ENCODE measurements around the gene CFAP410.
A peak's percentile ranks its signal among the peaks of the same experiment; 100 is the strongest.
"Not testable (repeated sequence)": the region's sequence is repeated elsewhere in the genome, so short reads cannot be mapped to it uniquely, and the experiment has no call there.

CFAP410 gene

DNA sequence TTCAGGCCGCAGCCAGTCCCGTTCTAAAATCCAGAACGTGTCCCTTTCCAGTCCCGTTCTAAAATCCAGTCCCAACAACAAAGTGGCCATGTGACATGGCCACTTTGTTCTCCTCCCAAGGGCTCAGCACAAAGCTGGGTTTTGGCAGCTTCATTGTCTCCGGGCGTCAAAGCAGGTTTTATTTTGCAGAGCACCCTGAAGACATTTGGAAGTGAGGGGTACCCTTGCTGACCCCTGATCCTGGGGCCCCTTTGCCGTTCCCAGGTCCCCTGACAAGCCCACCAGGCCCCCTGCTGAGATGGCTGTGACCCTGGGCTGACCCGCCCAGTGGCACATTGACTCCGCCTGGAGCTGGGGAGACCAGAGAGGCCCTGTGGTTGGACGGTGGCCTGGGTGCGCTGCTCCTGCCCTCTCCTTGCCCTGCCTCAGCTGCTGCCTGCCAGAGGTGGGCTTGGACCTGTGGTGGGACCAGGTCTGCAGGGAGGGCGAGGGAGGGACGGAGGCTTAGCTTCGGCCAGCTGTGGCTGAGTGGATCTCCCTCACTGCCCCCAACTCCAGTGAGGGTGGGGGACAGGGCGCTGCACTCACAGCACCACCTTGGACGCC, 35.1 kb downstream of the CFAP410 start:
- Histone ChIP-seq H3K27ac (peak overlapping the region in 4 of 21 experiments; percentile 8 to 41 (median 24)), H3K4me3 (no peak overlapping the region)

- Histone ChIP-seq H3K27ac (peak overlapping the region in 3 of 21 experiments; percentile 8 to 41 (median 34)), H3K4me3 (no peak overlapping the region)
Observed at GRCh38 chr21:44303490-44303981, 35.7 kb downstream of the CFAP410 start.

- H3K4me3 ChIP-seq, result not testable (repeated sequence)
Observed at GRCh38 chr21:44302573-44303401, 36.4 kb downstream of the CFAP410 start.

DNA sequence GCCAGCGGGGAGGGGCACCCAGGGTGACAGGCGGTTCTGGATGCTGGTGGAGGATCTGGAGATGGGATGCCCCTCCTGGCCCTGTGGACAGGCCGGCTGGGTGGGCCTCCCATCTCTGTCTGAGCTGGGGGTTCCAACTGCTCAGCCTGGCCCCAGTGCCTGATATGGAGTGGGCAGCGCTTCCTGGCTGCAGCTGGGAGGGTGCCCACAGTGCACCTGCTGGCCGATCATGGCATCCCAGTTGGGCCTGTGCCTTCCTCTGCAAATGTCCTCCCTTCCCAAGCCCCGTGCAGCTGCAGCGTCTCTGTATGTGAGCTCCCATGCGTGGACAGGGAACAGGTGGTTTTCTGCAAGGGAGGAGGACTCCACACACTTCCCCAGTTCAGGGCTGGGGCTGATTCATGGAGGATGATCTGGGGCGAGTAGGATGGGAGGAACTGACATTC, 37.2 kb downstream of the CFAP410 start:
- Histone ChIP-seq H3K27ac (peak overlapping the region in 4 of 21 experiments; percentile 3 to 98 (median 64)), H3K4me3 (no peak overlapping the region)

More at GRCh38 chr21:44302573-44303401, 36.4 kb downstream of the CFAP410 start:
- H3K27ac ChIP-seq, result peak overlapping the region in 2 of 21 experiments; percentile 3 to 30

GRCh38 chr21:44301141-44301540, 38.0 kb downstream of the CFAP410 start:
- Histone ChIP-seq H3K4me3 (peak overlapping the region; percentile 76 to 93 (median 90)), H3K27ac (peak overlapping the region in 17 of 21 experiments; percentile 5 to 98 (median 94))

- Histone ChIP-seq H3K27ac (peak overlapping the region; percentile 81 to 98 (median 93)), H3K4me3 (peak overlapping the region; percentile 76 to 93 (median 90))
Observed at GRCh38 chr21:44300262-44300959, 38.8 kb downstream of the CFAP410 start.

GRCh38 chr21:44299458-44300261, 39.5 kb downstream of the CFAP410 start, which contains the start of gene PFKL:
Gene PFKL, plus strand, starts transcription at chr21:44300053. Its CDS starts 53 bp downstream, at chr21:44300106.
- H3K27ac ChIP-seq, result peak within 1 kb of the TSS; percentile 82 to 98 (median 94)
- H3K4me3 ChIP-seq, result peak within 1 kb of the TSS; percentile 76 to 93 (median 90)

DNA sequence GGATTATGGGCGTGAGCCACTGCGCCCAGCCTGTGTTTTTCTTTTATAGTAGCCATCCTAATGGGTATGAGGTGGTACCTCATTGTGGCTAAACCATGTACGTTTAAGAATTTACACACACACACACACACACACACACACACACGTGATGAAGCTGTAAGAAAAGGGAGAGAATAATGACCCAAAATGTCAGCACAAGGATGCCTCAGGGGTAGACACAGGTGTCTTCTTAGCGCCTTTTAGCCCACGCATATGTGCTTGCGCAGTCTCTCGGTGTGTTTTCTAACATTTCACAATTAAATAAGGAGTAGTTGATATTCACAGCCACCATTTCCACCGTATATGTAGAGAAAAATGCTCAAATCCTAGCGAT, 40.1 kb downstream of the CFAP410 start:
- Histone ChIP-seq H3K4me3 (peak overlapping the region; percentile 76 to 93 (median 90)), H3K27ac (peak overlapping the region in 20 of 21 experiments; percentile 72 to 98 (median 94))

- H3K27ac ChIP-seq, result peak overlapping the region in 5 of 21 experiments; percentile 1 to 41 (median 25)
Observed at GRCh38 chr21:44298301-44298700, 40.9 kb downstream of the CFAP410 start.

DNA sequence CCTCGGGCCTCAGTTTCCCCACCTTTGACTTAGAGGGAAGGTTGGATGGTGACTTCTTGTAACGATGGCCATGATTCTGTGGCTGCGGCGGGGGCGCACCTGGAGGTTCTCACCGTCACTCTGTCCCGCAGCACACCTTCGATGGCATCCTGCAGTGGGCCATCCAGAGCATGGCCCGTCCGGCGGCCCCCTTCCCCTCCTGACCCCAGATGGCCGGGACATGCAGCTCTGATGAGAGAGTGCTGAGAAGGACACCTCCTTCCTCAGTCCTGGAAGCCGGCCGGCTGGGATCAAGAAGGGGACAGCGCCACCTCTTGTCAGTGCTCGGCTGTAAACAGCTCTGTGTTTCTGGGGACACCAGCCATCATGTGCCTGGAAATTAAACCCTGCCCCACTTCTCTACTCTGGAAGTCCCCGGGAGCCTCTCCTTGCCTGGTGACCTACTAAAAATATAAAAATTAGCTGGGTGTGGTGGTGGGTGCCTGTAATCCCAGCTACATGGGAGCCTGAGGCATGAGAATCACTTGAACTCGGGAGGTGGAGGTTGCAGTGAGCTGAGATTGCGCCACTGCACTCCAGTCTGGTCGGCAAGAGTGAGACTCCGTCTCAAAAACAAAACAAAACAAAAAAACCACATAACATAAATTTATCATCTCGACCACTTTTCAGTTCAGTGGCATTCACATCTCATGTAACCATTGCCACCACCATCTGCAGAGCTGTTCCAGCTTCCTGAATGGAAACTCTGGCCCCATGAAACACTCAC, 41.5 kb downstream of the CFAP410 start:
- Histone ChIP-seq H3K4me3 (no peak overlapping the region), H3K27ac (peak overlapping the region in 8 of 21 experiments; percentile 1 to 41 (median 21))

More at GRCh38 chr21:44298301-44298700, 40.9 kb downstream of the CFAP410 start:
- H3K4me3 ChIP-seq, result no peak overlapping the region

GRCh38 chr21:44296916-44297315, 42.3 kb downstream of the CFAP410 start:
- Histone ChIP-seq H3K4me3 (no peak overlapping the region), H3K27ac (peak overlapping the region in 1 of 21 experiments; percentile 12)

GRCh38 chr21:44296103-44296519, 43.1 kb downstream of the CFAP410 start:
- peak overlapping the region in 1 of 21 experiments; percentile 69 for H3K27ac ChIP-seq
- H3K4me3 ChIP-seq, result no peak overlapping the region

GRCh38 chr21:44295646-44296045, 43.5 kb downstream of the CFAP410 start:
- H3K4me3 ChIP-seq, result no peak overlapping the region
- H3K27ac ChIP-seq, result peak overlapping the region in 3 of 21 experiments; percentile 16 to 69 (median 23)

GRCh38 chr21:44295163-44295573, 44.0 kb downstream of the CFAP410 start:
- Histone ChIP-seq H3K27ac (peak overlapping the region in 4 of 21 experiments; percentile 15 to 69 (median 20)), H3K4me3 (no peak overlapping the region)

- Histone ChIP-seq H3K4me3 (no peak overlapping the region), H3K27ac (peak overlapping the region in 3 of 21 experiments; percentile 15 to 69 (median 16))
Observed at GRCh38 chr21:44294391-44295162, 44.6 kb downstream of the CFAP410 start.

DNA sequence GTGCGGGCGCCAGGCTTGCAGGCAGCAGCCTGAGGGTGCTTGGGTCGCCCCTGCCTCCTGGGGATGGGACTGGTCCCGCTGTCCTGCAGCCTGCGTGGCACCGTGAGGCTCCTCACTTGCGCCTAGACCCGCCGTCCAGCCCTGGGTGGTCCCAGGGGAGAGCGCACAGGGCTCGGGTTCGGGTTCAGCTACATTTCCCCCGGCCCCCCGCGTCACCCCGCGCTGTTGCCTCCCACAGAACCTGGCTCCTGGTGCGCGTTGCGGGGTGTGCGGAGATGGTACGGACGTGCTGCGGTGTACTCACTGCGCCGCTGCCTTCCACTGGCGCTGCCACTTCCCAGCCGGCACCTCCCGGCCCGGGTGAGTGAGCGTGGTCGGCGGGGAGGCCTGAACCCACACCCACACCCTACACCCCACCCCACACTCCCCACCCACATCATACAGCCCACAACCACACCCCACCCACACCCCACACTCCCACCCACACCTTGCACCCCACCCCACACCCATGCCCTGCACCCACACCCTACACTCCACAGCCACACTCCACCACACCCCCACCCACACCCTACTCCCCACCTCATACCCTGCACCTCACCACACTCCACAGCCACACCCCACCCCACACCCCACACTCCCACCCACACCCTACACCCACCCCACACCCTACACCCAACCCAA, 45.5 kb downstream of the CFAP410 start:
- Histone ChIP-seq H3K27ac (peak overlapping the region in 1 of 21 experiments; percentile 23), H3K4me3 (no peak overlapping the region)

DNA sequence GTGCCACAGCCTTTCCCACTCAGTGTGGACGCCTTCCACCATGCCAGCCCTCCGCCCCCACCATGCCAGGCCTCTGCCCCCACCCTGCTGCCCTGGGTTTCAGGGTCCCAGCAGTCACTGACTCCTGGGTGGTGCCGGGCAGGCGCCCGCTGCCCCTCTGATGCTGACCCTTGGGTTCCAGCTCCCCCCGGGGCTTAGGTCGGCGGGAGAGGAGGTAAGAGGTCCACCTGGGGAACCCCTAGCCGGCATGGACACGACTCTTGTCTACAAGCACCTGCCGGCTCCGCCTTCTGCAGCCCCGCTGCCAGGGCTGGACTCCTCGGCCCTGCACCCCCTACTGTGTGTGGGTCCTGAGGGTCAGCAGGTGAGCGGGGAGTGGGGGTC, 46.4 kb downstream of the CFAP410 start:
- no peak overlapping the region for H3K4me3 ChIP-seq

More for the DNA sequence above, 46.4 kb downstream of the CFAP410 start:
- H3K27ac ChIP-seq, result peak overlapping the region in 1 of 21 experiments; percentile 23

All from skin epidermis (tissue), 12 donors.